ENCODE results near the gene RIT2.

The RIT2 gene

GRCh38 chr18:43007365-43007764 is 108.1 kb downstream of the RIT2 start:
- DNase-seq, result no peak

DNA sequence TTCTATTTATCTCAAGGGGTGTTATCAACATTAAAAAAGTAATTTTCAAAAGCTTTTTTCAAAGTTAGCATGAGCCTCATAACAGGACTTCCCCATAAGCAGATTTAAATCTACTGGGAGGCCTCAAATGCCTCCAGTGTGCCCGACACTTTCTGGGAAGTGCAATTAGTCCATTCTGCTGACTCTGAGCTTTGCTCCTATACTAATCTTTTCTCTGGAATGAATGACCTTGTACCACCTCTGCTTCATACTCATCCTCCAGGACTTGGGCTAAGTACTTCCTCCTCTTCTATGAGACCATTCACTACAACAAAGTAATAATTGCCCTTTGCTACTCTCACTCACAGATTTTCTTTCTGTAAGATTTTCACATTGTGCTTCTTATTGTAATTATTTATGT is 111.1 kb downstream of the RIT2 start:
- DNase-seq, result no peak

- DNase-seq, result no peak
Observed at GRCh38 chr18:43001821-43002220, 113.7 kb downstream of the RIT2 start.

DNA sequence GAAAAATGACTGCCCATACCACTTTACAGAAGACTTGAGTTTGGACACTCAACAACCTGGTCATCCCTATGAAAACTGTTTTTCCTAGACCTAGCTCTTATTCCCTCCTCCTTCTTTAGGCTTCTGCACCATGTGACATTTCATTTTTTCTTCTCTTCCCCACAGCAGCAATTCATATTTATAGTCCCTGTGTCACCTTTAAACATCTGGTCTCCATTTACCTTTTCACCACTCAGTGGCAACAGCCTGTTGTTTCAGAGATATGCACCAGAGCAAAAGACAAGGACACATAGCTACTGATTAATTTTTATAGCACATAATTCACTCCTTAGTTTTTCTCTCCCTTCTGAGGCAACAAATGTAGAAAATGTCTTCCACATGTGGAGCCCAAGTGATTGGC is 118.7 kb downstream of the RIT2 start:
- no peak for DNase-seq

DNA sequence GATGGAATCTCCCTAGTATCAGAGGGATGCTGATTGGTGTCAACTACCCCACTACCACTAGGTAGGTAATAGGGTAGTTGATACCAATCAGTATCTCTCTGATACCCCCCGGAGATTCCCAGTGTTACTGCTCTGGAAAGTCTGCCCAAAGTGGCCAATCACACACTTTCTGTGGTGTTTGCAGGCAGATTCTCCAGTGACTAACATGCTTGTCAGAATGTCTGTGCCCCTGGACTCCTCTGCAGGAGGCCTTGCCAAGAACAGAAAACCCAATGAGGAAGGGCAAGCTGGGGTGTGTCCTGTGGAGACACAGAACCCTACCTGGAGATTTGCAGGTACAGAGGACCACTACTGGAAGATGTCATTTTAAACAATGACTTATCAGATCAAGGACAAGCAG is 135.1 kb downstream of the RIT2 start:
- DNase-seq, result no peak

- DNase-seq, result no peak
Observed at GRCh38 chr18:42977982-42978637, 137.4 kb downstream of the RIT2 start.

DNA sequence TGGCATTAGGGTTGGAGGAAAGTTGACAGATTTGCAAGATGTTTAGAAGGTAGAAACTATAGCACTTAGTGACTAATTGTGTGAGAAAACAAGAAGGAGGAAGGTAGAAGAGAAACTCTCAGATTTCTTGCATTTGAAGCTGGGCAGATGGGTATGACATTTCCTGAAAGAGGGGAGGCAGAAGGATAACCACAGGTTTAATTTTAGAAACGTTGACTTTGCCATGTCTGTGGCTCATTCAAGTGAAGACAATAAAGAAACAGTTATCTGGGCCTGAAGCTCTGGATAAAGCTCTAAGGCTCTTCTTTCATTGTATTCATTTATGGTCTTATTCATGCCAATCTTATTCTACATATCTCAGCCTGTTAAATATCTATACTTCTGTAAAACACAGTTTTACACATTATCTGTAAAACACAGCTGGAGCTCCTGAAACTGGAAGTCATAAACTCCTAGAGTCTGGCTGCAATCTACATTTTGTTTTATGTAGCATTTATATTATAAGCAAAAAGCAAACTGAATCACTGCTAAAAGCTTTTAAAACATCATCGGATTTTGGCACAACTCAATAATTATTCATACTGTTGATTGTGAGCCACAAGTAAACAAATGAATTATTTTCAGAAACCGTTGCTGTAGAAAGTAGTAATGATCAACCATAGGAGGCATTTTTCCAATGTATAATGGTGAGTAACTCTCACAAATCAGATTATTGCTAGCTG is 138.5 kb downstream of the RIT2 start:
- no peak for DNase-seq

- DNase-seq, result no peak
Observed at GRCh38 chr18:42969366-42969765, 146.1 kb downstream of the RIT2 start.

GRCh38 chr18:42961298-42961697 is 154.2 kb downstream of the RIT2 start:
- DNase-seq, result no peak

- no peak for DNase-seq
Observed at GRCh38 chr18:42959528-42959927, 156.0 kb downstream of the RIT2 start.

DNA sequence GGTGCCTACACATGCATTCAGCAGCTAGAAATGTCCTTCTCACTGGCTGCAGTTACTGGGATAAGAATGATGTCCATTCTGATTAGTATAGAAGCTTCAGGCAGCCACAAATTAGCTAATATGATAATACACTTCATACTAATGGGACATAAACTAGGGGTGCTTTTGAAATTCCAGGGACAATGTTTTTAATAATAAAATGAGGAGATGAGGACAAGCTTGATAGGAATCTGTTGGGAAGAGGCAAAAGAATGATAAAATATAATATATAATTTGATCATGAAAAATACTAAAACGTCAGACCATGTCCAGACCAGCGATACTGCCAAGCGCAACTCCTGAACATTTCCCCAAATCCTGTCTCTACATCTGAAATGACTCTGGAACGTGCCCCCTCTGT is 157.1 kb downstream of the RIT2 start:
- DNase-seq, result no peak

- no peak for DNase-seq
Observed at GRCh38 chr18:42956287-42956686, 159.2 kb downstream of the RIT2 start.

GRCh38 chr18:42954887-42955286 is 160.6 kb downstream of the RIT2 start:
- DNase-seq, result no peak

DNA sequence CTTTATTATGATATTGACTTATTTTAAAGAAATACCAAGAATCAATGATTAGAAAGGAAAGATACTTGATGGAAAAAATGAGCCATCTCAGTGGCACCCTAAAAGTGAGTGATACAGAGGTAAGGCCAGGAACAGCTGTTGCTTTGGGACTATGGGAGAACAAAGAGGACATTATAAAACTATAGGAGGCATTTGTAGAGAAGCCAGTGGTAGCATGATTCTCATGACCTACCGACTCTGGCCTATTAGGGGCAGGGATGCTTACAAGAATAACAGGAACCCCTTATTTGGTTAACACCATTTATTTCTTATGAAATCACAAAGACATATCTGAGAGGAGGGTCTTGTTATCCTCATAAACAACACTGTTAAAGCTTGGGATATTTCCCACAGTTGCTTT is 162.2 kb downstream of the RIT2 start:
- DNase-seq, result no peak

GRCh38 chr18:42950732-42951131 is 164.8 kb downstream of the RIT2 start:
- DNase-seq, result no peak

- DNase-seq, result no peak
Observed at GRCh38 chr18:42948831-42949230, 166.7 kb downstream of the RIT2 start.

- DNase-seq, result no peak
Observed at GRCh38 chr18:42941860-42942259, 173.6 kb downstream of the RIT2 start.

GRCh38 chr18:42941021-42941420 is 174.5 kb downstream of the RIT2 start:
- DNase-seq, result no peak

GRCh38 chr18:42937436-42937835 is 178.0 kb downstream of the RIT2 start:
- no peak for DNase-seq

DNA sequence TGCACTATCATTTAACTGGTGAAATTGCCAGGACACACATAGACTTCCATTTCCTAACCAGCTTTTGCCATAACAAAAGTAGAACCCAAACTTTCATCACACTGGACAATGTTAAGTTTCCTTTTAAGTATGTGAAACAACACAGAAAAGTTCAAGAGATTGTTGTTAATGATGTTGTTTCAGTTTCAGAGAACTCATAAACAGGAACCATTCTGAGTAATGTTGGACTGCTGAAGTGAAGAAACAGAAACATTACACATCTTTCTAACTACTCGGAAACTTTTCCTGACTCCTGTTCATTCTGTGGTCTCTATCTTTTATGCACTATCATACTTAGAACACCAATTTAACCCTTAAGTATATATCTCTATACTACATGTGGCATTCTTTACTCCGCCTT is 179.2 kb downstream of the RIT2 start:
- no peak for DNase-seq

- no peak for DNase-seq
Observed at GRCh38 chr18:42931491-42931890, 184.0 kb downstream of the RIT2 start.

DNA sequence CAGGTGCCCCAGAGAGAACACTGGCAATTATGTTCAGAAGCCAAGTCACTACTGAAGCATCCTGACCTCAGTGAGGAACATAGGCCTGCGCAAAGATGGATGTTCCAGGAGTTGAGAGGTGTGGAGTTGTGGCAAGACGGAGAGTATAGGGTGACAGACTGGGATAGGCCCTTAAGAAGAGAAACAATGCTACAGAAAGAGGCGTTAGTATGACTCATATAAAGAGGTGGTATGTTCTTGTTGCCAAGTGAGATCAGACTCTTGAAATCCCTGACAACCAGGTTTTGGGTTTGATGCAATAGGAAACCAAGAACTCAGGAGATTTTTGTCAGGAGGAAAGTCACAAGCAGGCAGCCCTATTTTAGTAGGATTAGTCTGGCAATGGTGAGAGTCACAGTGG is 185.6 kb downstream of the RIT2 start:
- no peak for DNase-seq

- DNase-seq, result no peak
Observed at GRCh38 chr18:42929181-42929580, 186.3 kb downstream of the RIT2 start.

GRCh38 chr18:42925036-42925435 is 190.4 kb downstream of the RIT2 start:
- no peak for DNase-seq

- DNase-seq, result no peak
Observed at GRCh38 chr18:42922363-42922762, 193.1 kb downstream of the RIT2 start.
